ENCODE measurements around the gene MTNR1A.

Gene MTNR1A

DNA sequence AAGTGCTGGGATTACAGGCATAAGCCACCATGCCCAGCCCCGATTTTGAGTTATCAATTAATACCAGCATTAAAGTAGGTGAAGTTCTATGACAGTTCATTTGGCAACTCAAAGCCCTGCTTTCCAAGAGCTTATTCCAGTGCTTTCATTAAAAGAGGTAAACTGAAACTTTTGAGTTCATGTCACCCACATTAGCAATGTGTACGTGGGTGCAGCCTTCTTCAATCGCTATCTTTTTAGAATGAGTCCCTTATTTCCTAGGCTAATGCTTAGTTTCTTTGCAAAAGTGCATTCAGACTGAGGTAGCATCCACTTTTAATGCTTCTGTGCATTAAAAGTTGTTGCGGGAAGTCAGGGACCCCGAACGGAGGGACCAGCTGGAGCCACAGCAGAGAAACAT lies 26.1 kb upstream of the MTNR1A start:
- TF ChIP-seq, protein P1, sequence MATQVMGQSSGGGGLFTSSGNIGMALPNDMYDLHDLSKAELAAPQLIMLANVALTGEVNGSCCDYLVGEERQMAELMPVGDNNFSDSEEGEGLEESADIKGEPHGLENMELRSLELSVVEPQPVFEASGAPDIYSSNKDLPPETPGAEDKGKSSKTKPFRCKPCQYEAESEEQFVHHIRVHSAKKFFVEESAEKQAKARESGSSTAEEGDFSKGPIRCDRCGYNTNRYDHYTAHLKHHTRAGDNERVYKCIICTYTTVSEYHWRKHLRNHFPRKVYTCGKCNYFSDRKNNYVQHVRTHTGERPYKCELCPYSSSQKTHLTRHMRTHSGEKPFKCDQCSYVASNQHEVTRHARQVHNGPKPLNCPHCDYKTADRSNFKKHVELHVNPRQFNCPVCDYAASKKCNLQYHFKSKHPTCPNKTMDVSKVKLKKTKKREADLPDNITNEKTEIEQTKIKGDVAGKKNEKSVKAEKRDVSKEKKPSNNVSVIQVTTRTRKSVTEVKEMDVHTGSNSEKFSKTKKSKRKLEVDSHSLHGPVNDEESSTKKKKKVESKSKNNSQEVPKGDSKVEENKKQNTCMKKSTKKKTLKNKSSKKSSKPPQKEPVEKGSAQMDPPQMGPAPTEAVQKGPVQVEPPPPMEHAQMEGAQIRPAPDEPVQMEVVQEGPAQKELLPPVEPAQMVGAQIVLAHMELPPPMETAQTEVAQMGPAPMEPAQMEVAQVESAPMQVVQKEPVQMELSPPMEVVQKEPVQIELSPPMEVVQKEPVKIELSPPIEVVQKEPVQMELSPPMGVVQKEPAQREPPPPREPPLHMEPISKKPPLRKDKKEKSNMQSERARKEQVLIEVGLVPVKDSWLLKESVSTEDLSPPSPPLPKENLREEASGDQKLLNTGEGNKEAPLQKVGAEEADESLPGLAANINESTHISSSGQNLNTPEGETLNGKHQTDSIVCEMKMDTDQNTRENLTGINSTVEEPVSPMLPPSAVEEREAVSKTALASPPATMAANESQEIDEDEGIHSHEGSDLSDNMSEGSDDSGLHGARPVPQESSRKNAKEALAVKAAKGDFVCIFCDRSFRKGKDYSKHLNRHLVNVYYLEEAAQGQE (IDR thresholded peaks at IDR 0.05; ENCODE audit: insufficient read depth in 1 of 2, low read depth in 2 of 2, low read length in 2 of 2) = no peak
- TF ChIP-seq TAF1 (IDR thresholded peaks at IDR 0.05; ENCODE audit: borderline replicate concordance, insufficient read depth, low read length) (no peak), POLR2AphosphoS5 (IDR thresholded peaks at IDR 0.05; ENCODE audit: low read depth, low read length) (no peak), FOXP2 (optimal IDR thresholded peaks at IDR 0.05; ENCODE audit: borderline replicate concordance, extremely low read depth, extremely low read length, insufficient read depth) (no peak), SIN3A (IDR thresholded peaks at IDR 0.05; ENCODE audit: borderline replicate concordance, insufficient read depth, low read length) (no peak)

DNA sequence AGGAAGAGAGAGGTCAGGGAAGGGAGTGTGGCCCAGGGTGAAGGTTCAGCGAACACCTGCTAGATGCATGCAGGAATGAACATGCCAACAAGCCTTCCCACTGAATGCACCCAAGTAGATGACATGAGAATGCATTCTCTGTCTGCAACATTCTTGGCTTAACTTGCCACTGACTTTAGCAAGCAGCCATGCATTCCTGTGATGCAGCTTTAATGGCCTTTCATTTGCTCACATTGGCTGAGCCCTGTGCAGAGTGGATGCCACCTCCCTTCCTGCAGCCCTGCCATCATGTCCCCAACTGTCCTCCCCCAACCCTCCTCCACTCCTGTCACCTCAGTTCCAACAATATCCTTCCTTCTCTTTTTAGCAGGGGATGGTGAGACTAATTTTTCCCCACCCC lies 25.3 kb upstream of the MTNR1A start:
- no peak for TF ChIP-seq POLR2AphosphoS5 (IDR thresholded peaks at IDR 0.05; ENCODE audit: low read depth, low read length)
- TF ChIP-seq FOXP2 (optimal IDR thresholded peaks at IDR 0.05; ENCODE audit: borderline replicate concordance, extremely low read depth, extremely low read length, insufficient read depth) = no peak
- TF ChIP-seq, protein P1 (IDR thresholded peaks at IDR 0.05; ENCODE audit: insufficient read depth in 1 of 2, low read depth in 2 of 2, low read length in 2 of 2) = no peak
- no peak for TF ChIP-seq SIN3A (IDR thresholded peaks at IDR 0.05; ENCODE audit: borderline replicate concordance, insufficient read depth, low read length)
- TF ChIP-seq TAF1 (IDR thresholded peaks at IDR 0.05; ENCODE audit: borderline replicate concordance, insufficient read depth, low read length) = no peak

- TF ChIP-seq FOXP2 (optimal IDR thresholded peaks at IDR 0.05; ENCODE audit: borderline replicate concordance, extremely low read depth, extremely low read length, insufficient read depth) (no peak), POLR2AphosphoS5 (IDR thresholded peaks at IDR 0.05; ENCODE audit: low read depth, low read length) (no peak), SIN3A (IDR thresholded peaks at IDR 0.05; ENCODE audit: borderline replicate concordance, insufficient read depth, low read length) (no peak), TAF1 (IDR thresholded peaks at IDR 0.05; ENCODE audit: borderline replicate concordance, insufficient read depth, low read length) (no peak)
- TF ChIP-seq, protein P1 (IDR thresholded peaks at IDR 0.05; ENCODE audit: insufficient read depth in 1 of 2, low read depth in 2 of 2, low read length in 2 of 2) = no peak
Observed at GRCh38 chr4:186570193-186570996, 15.0 kb upstream of the MTNR1A start.

DNA sequence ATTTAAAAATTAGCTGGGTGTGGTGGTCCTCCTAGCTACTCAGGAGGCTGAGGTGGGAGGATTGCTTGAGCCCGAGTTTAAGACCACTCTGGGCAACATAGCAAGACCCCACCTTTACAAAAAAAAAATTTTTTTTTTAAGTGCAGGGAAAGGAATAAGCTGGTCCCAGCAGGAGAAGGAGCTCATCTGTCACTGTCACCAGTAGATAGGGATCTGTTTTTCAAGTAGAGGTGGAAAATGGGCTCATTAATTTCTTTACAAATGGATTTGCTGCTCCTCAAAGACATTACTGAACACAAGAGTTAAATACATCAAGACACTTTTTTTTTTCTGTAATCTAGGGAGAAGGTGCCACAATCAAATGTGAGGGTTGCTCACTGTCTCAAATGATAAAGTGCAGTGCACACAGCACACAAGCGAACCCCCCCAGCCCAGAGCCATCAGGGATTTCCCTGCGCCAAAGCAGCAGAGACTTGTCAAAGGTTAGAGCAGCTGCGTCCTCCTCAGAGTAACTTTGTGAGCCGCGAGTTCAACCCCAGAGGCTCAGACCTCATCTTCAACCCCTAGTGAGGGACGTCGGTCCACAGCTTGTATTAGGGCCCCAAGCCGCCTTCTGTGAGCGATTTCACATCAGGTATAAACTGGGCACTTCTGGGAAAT lies 14.3 kb upstream of the MTNR1A start:
- TF ChIP-seq SIN3A (IDR thresholded peaks at IDR 0.05; ENCODE audit: borderline replicate concordance, insufficient read depth, low read length) (no peak), POLR2AphosphoS5 (IDR thresholded peaks at IDR 0.05; ENCODE audit: low read depth, low read length) (no peak), TAF1 (IDR thresholded peaks at IDR 0.05; ENCODE audit: borderline replicate concordance, insufficient read depth, low read length) (no peak), FOXP2 (optimal IDR thresholded peaks at IDR 0.05; ENCODE audit: borderline replicate concordance, extremely low read depth, extremely low read length, insufficient read depth) (no peak)
- TF ChIP-seq, protein P1 (IDR thresholded peaks at IDR 0.05; ENCODE audit: insufficient read depth in 1 of 2, low read depth in 2 of 2, low read length in 2 of 2) = no peak
